ENCODE results near the gene ALOX15B. TPM values are rescaled to one million over a fixed set of nuclear protein-coding genes. Genes with fewer than 3 reads are reported as not detected.
"Not testable (repeated sequence)": the region's sequence is repeated elsewhere in the genome, so short reads cannot be mapped to it uniquely, and the experiment has no call there.

The ALOX15B gene
- total RNA-seq, 8 experiments from 2014 or later: 0.04 to 0.15 (median 0.14) TPM; not detected in 4

DNA sequence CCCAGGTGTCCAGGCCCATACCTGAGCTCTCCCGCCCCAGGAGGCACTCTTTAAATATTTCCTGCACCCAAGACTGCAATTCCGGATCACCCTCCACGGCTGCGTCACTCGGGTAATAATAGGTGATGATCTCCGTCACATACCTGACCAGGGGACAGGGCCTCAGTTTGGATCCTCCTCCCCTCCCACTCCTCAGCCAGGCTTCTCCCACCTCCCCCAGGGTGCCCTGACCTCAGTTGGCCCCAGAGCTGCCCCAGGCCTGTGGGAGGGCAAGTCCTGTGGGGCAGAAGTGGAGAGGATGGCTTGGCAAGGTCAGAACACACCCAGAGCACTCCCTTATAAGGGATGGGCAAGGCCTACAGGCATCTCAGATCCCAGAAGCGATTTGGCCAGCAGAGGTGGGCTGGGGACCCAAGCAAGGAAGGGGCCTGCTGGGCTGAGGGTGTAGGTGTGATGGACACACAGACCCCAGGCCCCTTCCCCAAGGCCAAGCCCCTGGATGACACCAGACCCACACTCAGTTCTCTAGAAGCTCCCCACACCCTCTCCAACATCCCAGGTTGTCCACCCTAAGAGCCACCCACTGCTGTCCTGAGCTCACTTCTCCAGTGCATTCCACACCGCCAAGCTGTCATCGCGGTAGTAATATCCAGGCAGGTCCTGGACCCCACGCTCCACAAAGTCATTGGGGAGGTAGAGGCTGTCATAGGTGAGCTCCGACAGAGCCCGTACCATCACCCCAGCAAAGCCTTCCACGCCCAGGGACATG lies 36.9 kb downstream of the ALOX15B start:
- Histone ChIP-seq H3K4me1 (replicated peaks in 1 of 2) (peaks cover 3 to 10% of the 10 kb centered on the region in 2 donors), H3K4me3 (no peak overlapping the region), H3K27ac (no peak overlapping the region)
- ATAC-seq (replicated peaks in 6 of 8): no peak
- in situ Hi-C loops (cut with MboI; ENCODE audit: low pct_unique_long_range_greater_than_20kb in 2 of 9, low sequenced_read_pairs in 9 of 9, unreplicated experiment in 9 of 9): loop anchor here in 2 of 9 experiments (25.0 kb wide), 1 partner anchor 712 kb away; the partner anchor contains the start of gene MFSD6L (in 2 of the 2)
- WGBS, 10 experiments: 20 to 77% (median 63%) methylated on average over 1 to 6 of the region's 14 CpGs; no CpG with 5 or more reads in 7 of the 10 experiments

DNA sequence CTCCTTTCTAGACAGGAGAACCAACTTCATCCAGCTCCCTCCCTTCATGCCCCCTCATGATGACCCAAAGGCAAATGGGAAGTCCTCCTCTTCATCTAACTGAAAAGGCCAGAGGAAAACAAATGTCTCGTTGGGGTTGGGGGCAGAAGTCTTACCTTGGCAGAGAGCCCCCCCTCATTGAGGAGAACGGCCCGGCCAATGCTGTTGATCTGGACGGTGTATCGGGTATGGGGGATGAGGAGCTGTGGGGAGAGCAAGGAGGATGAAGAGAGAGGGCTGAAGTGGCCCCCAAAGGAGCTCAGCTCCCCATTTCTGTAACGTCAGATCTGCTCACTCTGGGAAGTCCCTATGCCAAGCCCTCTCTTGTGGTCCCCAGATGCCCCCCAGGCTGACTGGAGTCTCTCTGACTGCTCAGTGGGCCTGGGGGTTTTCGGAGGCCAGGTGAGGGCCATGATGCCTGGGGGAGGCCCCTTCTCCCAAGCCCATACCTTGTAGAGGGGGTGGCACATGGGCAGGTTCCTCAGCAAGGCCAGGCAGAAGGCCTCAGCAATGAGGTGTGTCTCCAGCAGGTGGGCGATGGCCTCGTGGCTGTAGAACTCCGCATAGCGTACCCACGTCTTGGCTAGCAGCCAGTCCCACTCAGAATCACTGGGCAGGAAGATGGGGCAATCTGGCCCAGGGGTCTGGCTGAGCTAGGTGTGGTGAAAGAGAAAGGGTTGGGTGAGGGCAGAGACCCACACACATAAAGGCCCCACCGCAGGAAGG lies 37.8 kb downstream of the ALOX15B start:
- in situ Hi-C loops (cut with MboI; ENCODE audit: low pct_unique_long_range_greater_than_20kb in 2 of 9, low sequenced_read_pairs in 9 of 9, unreplicated experiment in 9 of 9): loop anchor here in 2 of 9 experiments (25.0 kb wide), 1 partner anchor 711 kb away; the partner anchor contains the start of gene MFSD6L (in 2 of the 2)
- H3K4me3 ChIP-seq: no peak overlapping the region
- ATAC-seq (replicated peaks in 6 of 8): no peak
- H3K4me1 ChIP-seq (replicated peaks in 1 of 2): peaks cover 3 to 10% of the 10 kb centered on the region in 2 donors
- WGBS, 10 experiments: 33 to 80% (median 67%) methylated on average over 1 to 9 of the region's 13 CpGs; no CpG with 5 or more reads in 5 of the 10 experiments
- H3K27ac ChIP-seq: no peak overlapping the region

DNA sequence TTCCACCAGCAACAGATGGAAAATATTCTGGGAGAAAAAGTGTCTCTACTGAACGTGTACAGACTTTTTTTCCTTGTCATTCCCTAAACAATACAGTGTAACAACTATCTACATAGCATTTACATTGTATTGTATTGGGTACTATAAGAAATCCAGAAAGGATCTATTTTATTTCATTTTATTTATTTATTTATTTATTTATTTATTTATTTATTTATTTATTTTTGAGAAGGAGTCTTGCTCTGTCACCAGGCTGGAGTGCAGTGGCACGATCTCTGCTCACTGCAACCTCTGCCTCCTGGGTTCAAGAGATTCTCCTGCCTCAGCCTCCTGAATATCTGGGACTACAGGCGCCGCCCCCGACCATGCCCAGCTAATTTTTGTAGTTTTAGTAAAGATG lies 39.1 kb downstream of the ALOX15B start:
- in situ Hi-C loops (cut with MboI; ENCODE audit: low pct_unique_long_range_greater_than_20kb in 2 of 9, low sequenced_read_pairs in 9 of 9, unreplicated experiment in 9 of 9): loop anchor here in 2 of 9 experiments (25.0 kb wide), 1 partner anchor 709 kb away; the partner anchor contains the start of gene MFSD6L (in 2 of the 2)
- not testable (repeated sequence) for H3K4me1 ChIP-seq (replicated peaks in 1 of 2); H3K27ac ChIP-seq; ATAC-seq (replicated peaks in 6 of 8); H3K4me3 ChIP-seq
- 20 to 100% (median 51%) methylated on average over 1 to 4 of the region's 5 CpGs; no CpG with 5 or more reads in 1 of the 10 experiments for WGBS, 10 experiments

DNA sequence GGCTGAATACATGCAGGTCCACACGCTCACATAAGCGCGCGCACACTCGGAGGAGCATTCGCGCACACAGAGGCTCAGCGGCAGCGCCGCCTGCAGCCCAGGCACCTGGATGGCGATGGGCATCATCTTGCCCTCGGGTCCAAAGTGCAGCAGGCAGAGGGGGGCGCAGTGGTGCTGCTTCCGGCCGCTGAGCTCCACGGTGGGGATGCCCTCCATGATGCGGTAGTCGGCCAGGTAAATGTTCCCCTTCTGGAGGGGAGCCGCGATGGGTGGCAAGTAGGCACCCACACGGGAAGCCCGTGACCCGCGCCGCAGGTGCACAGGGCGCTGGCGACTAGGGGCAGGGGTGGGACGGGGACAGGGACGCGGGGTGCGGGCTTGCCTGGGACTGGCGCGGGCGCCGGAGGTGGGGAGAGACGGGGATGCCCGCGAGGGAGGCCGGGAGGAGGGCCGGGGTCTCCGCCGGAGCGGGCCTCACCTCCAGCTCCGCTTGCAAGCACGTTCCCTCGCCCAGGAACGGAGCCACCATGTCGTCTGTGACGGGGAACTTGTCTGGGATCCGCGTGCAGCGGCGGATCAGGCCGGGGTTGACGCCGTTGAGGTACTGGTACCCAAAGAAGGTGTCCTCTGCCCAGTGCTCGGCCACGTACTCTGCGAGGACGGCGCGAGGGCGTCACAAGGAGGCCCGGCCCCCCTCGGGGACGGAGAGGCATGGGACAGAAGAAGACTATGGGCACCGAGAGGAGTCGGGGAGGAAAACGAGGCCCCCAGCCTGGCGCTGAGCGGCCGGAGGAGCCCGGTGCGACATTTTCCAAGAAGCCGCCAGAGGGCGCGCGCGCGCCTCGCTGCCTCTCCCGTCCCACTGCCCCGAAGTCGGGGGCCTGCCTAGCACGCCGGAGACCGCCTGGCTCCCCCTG lies 40.7 kb downstream of the ALOX15B start:
- in situ Hi-C loops (cut with MboI; ENCODE audit: low pct_unique_long_range_greater_than_20kb in 2 of 9, low sequenced_read_pairs in 9 of 9, unreplicated experiment in 9 of 9): loop anchor here in 2 of 9 experiments (25.0 kb wide), 1 partner anchor 708 kb away; the partner anchor contains the start of gene MFSD6L (in 2 of the 2)
- peak overlapping the region; percentile 18 to 38 (median 36) for H3K4me3 ChIP-seq
- H3K27ac ChIP-seq: no peak overlapping the region
- WGBS, 10 experiments: 0 to 17% (median 3%) methylated on average over 4 to 6 of the region's 87 CpGs; no CpG with 5 or more reads in 5 of the 10 experiments
- H3K4me1 ChIP-seq (replicated peaks in 1 of 2): no peaks in the 10 kb centered on the region
- peak; percentile 88 to 94 (median 90) for ATAC-seq (replicated peaks in 6 of 8)

DNA sequence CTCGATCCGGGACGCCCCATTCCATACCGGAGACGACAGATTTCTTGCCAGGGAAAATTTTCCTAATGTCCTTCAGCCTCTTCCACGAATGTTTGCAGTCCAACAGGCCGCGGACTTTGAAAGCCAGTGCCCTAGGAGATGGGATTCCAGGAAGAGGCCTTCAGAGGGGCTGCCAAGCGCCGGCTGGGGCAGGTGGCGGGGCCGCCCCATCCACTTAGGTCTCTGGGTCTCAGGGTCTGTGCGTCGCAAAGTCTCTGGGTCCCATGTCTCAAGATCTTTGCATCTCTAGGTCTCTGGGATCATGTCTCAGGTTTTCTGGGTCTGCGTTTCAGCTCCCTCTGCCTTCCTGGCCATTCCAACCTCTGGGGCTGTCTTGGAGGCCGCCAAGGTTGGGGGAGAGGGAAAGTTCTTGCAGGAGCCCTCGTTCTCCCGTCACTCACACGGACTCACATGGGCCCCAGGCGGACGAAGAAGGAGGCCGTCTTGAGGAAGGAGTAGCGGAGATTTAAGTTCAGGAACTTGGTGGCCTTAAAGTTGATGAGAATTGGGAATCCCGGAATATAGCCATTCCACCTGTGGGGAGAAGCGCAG lies 41.4 kb downstream of the ALOX15B start:
- in situ Hi-C loops (cut with MboI; ENCODE audit: low pct_unique_long_range_greater_than_20kb in 2 of 9, low sequenced_read_pairs in 9 of 9, unreplicated experiment in 9 of 9): loop anchor here in 2 of 9 experiments (25.0 kb wide), 1 partner anchor 707 kb away; the partner anchor contains the start of gene MFSD6L (in 2 of the 2)

DNA sequence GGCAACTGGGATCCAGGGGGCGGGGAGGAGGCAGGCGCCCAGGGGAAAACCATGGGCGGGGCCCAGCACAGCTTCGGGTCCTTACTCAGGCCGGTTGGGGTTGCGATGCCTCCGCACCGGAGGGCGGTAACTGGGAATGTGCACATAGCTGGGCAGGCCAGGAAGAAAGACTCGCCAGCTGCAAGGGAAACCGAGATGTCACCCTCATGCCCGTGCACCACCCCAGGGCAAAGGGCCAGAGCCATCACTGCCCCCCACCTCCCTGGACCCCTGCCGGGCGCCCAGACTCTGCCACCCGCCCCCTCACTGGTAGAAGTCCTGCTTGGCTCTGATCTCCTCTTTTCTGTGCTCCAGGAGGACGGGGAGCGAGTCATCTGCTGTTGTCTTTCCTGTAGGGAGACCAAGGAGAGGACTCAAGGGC lies 42.0 kb downstream of the ALOX15B start:
- ATAC-seq (replicated peaks in 6 of 8): peak in 3 of 8 experiments; percentile 11 to 72 (median 45)
- no peak overlapping the region for H3K27ac ChIP-seq
- in situ Hi-C loops (cut with MboI; ENCODE audit: low pct_unique_long_range_greater_than_20kb in 2 of 9, low sequenced_read_pairs in 9 of 9, unreplicated experiment in 9 of 9): loop anchor here in 2 of 9 experiments (25.0 kb wide), 1 partner anchor 706 kb away; the partner anchor contains the start of gene MFSD6L (in 2 of the 2)

More for the DNA sequence above, 41.4 kb downstream of the ALOX15B start:
- Histone ChIP-seq H3K4me1 (replicated peaks in 1 of 2) (no peaks in the 10 kb centered on the region), H3K27ac (no peak overlapping the region), H3K4me3 (peak overlapping the region in 4 of 5 donors; percentile 35 to 38 (median 36))
- ATAC-seq (replicated peaks in 6 of 8): peak in 7 of 8 experiments; percentile 14 to 32 (median 21)
- 0 to 35% (median 5%) methylated on average over 1 to 6 of the region's 25 CpGs; no CpG with 5 or more reads in 6 of the 10 experiments for WGBS, 10 experiments

DNA sequence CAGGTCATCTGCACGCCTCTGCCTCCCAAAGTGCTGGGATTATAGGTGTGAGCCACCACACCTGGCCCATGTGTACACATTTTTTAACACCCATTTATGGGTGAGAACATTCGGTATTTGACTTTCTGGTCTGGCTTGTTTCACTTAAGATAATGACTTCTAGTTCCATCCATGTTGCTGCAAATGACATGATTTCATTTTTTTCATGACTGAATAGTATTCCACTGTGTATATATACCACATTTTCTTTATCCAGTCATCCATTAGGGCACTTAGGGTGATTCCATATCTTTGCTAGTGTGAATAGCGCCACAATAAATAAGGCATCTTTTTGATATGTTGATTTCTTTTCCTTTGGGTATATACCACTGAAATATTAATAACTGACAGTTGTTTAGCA lies 43.0 kb downstream of the ALOX15B start:
- 40 to 100% (median 95%) methylated on average over 1 to 3 of the region's 3 CpGs; no CpG with 5 or more reads in 1 of the 10 experiments for WGBS, 10 experiments
- Histone ChIP-seq H3K27ac (no peak overlapping the region), H3K4me1 (replicated peaks in 1 of 2) (no peaks in the 10 kb centered on the region), H3K4me3 (no peak overlapping the region)
- no peak for ATAC-seq (replicated peaks in 6 of 8)
- in situ Hi-C loops (cut with MboI; ENCODE audit: low pct_unique_long_range_greater_than_20kb in 2 of 9, low sequenced_read_pairs in 9 of 9, unreplicated experiment in 9 of 9): loop anchor here in 2 of 9 experiments (25.0 kb wide), 1 partner anchor 705 kb away; the partner anchor contains the start of gene MFSD6L (in 2 of the 2)

More for the DNA sequence above, 42.0 kb downstream of the ALOX15B start:
- Histone ChIP-seq H3K4me1 (replicated peaks in 1 of 2) (no peaks in the 10 kb centered on the region), H3K4me3 (no peak overlapping the region)
- 90% methylated on average over 2 of the region's 17 CpGs; no CpG with 5 or more reads in 9 of the 10 experiments for WGBS, 10 experiments

DNA sequence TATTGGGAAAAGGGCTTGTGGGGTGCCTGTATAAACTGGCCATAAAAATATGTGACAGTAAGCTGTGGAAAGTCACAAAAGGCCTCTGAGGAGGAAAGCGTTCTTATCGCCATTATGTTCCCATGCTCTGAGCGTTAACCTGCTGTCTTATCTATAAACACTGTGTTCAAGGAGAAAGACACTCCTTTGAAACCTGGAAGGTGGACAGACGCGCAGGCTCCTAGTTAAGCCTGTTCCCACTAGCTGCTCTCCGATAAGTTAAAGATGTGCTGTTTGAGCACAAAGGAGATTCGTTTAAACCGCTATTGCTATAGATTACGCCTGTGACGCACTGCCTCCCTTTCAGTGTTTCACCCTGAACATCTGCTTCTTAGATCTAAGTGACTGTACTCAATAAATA lies 43.4 kb downstream of the ALOX15B start:
- in situ Hi-C loops (cut with MboI; ENCODE audit: low pct_unique_long_range_greater_than_20kb in 2 of 9, low sequenced_read_pairs in 9 of 9, unreplicated experiment in 9 of 9): loop anchor here in 2 of 9 experiments (25.0 kb wide), 1 partner anchor 705 kb away; the partner anchor contains the start of gene MFSD6L (in 2 of the 2)
- Histone ChIP-seq H3K4me1 (replicated peaks in 1 of 2) (no peaks in the 10 kb centered on the region), H3K27ac (no peak overlapping the region), H3K4me3 (no peak overlapping the region)
- ATAC-seq (replicated peaks in 6 of 8): no peak
- 28 to 96% (median 90%) methylated on average over 2 to 10 of the region's 10 CpGs; no CpG with 5 or more reads in 1 of the 10 experiments for WGBS, 10 experiments

DNA sequence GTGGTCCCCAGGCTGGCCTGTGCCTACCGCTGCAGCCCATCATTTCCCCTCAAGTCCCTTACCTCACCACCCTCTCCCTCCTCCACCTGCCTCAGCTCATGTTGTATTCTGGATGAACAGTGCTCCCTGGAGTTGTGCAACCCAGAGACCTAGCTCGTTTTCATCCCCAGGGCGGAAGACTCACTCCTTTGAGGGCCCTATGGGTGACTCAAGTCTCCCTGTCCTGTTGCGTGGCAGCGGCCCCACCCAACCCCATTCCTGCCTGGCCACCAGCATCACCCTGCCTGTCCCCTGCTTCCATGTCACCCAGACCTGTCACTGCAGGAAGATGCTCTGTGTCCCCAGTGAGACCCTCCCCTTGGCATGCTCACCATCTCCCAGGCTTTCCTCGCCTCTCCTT lies 45.4 kb downstream of the ALOX15B start:
- ATAC-seq (replicated peaks in 6 of 8): no peak
- in situ Hi-C loops (cut with MboI; ENCODE audit: low pct_unique_long_range_greater_than_20kb in 2 of 9, low sequenced_read_pairs in 9 of 9, unreplicated experiment in 9 of 9): loop anchor here in 2 of 9 experiments (25.0 kb wide), 1 partner anchor 703 kb away; the partner anchor contains the start of gene MFSD6L (in 2 of the 2)
- WGBS, 10 experiments: 49 to 89% (median 60%) methylated on average over 1 to 5 of the region's 6 CpGs; no CpG with 5 or more reads in 5 of the 10 experiments
- no peak overlapping the region for H3K4me3 ChIP-seq
- H3K27ac ChIP-seq: no peak overlapping the region
- no peaks in the 10 kb centered on the region for H3K4me1 ChIP-seq (replicated peaks in 1 of 2)

DNA sequence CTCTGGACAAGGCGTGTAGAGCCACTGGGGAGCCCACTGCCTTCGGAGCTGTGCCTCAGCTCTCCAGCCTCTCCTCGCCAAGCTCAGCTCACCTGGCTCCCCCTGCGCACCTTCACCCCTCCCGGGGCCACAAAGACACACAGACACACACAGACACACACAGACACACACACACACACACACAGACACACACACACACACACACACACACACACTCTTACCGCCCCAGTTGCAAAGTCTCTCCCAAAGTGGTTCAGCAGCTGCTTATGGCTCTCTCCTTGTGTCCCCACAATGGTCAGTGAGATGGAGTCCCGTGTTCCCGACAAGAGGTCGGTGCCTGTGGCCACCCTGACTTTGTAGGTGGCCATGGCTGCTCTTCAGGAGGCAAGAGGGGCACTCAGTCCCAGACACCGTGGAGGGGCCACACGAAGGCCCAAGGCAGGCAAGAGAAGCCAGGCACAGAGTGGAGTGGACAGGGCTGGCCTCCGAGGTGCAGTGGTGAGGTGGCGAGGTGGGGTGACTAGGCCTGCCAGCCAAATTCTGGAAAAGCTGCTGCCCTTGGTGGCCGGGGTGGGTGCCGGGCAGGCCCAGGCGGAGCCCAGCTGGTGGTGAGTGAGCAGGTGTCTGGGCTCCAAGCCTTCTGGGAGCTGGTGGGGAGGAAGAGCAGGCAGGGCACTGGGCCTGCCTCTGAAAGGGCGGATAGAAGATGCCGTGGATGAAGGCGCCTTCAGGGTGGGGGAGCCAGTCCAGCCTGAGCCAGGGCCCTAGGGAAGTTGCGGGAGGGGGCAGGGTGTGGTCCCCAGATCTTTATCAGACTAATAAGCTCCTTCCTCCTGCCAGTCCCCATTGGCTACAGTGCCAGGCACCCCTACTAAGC lies 48.5 kb downstream of the ALOX15B start, which contains the start of gene ALOX12B:
ALOX12B (minus strand) TSS at position 642 of the 877 bp plus-strand sequence; CDS start at position 368, 274 bp downstream.
- in situ Hi-C loops (cut with MboI; ENCODE audit: low pct_unique_long_range_greater_than_20kb in 2 of 9, low sequenced_read_pairs in 9 of 9, unreplicated experiment in 9 of 9): loop anchor here in 2 of 9 experiments (25.0 kb wide), 1 partner anchor 700 kb away; the partner anchor contains the start of gene MFSD6L (in 2 of the 2)
- Histone ChIP-seq H3K4me3 (no peak within 1 kb of the TSS), H3K4me1 (replicated peaks in 1 of 2) (no peaks in the 10 kb centered on the region), H3K27ac (no peak within 1 kb of the TSS)
- WGBS, 10 experiments: 20 to 92% (median 74%) methylated on average over 1 to 9 of the region's 20 CpGs; no CpG with 5 or more reads in 2 of the 10 experiments
- ATAC-seq (replicated peaks in 6 of 8): peak in 3 of 8 experiments; percentile 70 to 93 (median 79)
